ENCODE results near the gene ZNF646. TPM values are rescaled to one million over a fixed set of nuclear protein-coding genes. Genes with fewer than 3 reads are reported as not detected.
A peak's percentile ranks its signal among the peaks of the same experiment; 100 is the strongest.

Gene ZNF646
- total and polyA plus RNA-seq, 2 of the 13 experiments (the other 11 are each of a cell fraction or from before 2014, with no cell fraction given): 3.4 to 10.9 TPM

DNA sequence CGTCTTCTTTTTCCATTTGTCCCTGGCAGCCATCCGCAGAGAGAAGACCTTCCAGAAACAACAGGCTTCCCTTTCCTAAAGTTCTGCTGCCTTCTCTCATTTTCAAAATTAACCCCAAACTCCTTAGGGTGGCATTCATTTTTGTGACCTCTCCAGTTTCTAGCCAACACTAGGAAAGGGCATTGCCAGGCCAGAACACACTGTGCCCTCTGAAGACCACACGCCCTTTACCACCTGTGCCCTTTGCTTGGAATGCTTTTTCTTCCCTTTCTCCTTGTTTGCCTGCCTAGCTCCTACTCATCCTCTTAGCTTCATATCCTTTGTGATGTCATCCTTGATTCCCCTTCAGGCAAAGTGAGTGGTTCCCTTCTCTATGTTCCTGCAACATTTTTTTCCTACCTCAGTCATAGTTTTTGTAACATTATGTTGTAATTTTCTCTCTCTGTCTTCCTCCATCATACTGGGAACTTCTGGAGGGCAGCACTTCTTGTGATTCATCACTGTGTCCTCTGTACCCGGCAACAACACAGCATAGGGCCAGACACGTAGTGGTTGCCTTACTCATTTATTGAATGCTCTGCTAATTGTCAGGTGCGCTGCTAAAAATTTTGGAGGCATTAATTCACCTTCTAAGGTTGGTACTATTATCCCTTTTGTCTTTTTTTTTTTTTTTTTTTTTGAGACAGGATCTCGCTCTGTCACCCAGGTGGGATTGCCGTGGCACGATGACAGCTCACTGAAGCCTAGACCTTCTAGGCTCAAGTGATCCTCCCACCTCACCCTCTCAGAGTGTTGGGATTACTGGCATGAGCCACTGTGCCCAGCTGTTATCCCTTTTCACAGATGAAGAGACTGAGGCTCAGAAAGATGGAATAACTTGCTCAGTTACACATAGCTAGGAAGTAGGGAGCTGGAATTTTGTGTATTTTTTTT, 44.3 kb downstream of the ZNF646 start:
- POLR2A ChIA-PET: interaction anchor here (0.7 to 9.6 kb wide), 44 partner anchors 10 to 755 kb away, joined by 3 to 275 read pairs (median 5); partner anchors contain the start of genes ARMC5, BCKDK, FUS and HSD3B7
- TF ChIP-seq ZNF17 (CRISPR knock-in tag; IDR thresholded peaks at IDR 0.05): no peak
- no peak for TF ChIP-seq IRF2 (CRISPR knock-in tag; IDR thresholded peaks at IDR 0.05)
- no peak for TF ChIP-seq LCORL (IDR thresholded peaks at IDR 0.05)
- 0 out of 2 replicates have a peak, but pooled peaks have one; percentile 23 for TF ChIP-seq LCORL (CRISPR knock-in tag; IDR thresholded peaks at IDR 0.05)
- TF ChIP-seq TOE1 (CRISPR knock-in tag; IDR thresholded peaks at IDR 0.05): no peak
- TF ChIP-seq ZNF337 (CRISPR knock-in tag; IDR thresholded peaks at IDR 0.05; ENCODE audit: borderline replicate concordance, low read depth): no peak
- 0 out of 2 replicates have a peak, but pooled peaks have one; percentile 32 for TF ChIP-seq ZNF329 (CRISPR knock-in tag; IDR thresholded peaks at IDR 0.05; ENCODE audit: low read depth)
- no peak for TF ChIP-seq PCBP2 (optimal IDR thresholded peaks at IDR 0.05; ENCODE audit: low read depth, low read length, poor library complexity, severe bottlenecking)
- peak; percentile 4; the same call in 1 of the 2 replicates for TF ChIP-seq REPIN1 (CRISPR knock-in tag; IDR thresholded peaks at IDR 0.05; ENCODE audit: borderline replicate concordance, low read depth)
- TF ChIP-seq MLX (CRISPR knock-in tag; IDR thresholded peaks at IDR 0.05): no peak
- 0 out of 2 replicates have a peak, but pooled peaks have one; percentile 21 for TF ChIP-seq NCOA1 (CRISPR knock-in tag; IDR thresholded peaks at IDR 0.05)
- 0 out of 4 replicates have a peak, but pooled peaks of 1 of the 2 experiments have one; percentile 8 for TF ChIP-seq HMGXB4 (CRISPR knock-in tag; IDR thresholded peaks at IDR 0.05; ENCODE audit: borderline replicate concordance in 1 of 2, low read depth in 1 of 2)
- TF ChIP-seq ZNF557 (CRISPR knock-in tag; IDR thresholded peaks at IDR 0.05): no peak
- no peak for TF ChIP-seq ATM (IDR thresholded peaks at IDR 0.05; ENCODE audit: borderline replicate concordance)
- no peak for TF ChIP-seq ZNF12 (CRISPR knock-in tag; IDR thresholded peaks at IDR 0.05)
- no peak for TF ChIP-seq ZBTB8A (CRISPR knock-in tag; IDR thresholded peaks at IDR 0.05; ENCODE audit: borderline replicate concordance, low read depth)
- TF ChIP-seq DZIP1 (CRISPR knock-in tag; IDR thresholded peaks at IDR 0.05): 0 out of 2 replicates have a peak, but pooled peaks have one; percentile 1
- TF ChIP-seq AKAP8 (CRISPR knock-in tag; IDR thresholded peaks at IDR 0.05): no peak
- TF ChIP-seq ZNF367 (CRISPR knock-in tag; IDR thresholded peaks at IDR 0.05; ENCODE audit: borderline replicate concordance): no peak

More for the DNA sequence above, 44.3 kb downstream of the ZNF646 start:
- ATAC-seq: no peak
- no peak for DNase-seq (ENCODE audit: low spot score)
- TSS peak; percentile 48 for BruUV-seq (replicated peaks)
- H3K9ac ChIP-seq (ENCODE audit: insufficient read depth, low read depth, low read length): peak overlapping the region; percentile 77
- H4K20me1 ChIP-seq (ENCODE audit: insufficient read depth, low read length): 0 out of 2 replicates have a peak, but pooled peaks cover 3% of the 10 kb centered on the region
- H2AFZ ChIP-seq (ENCODE audit: low read length): no peak overlapping the region
- no peak for FAIRE-seq
- H3K79me2 ChIP-seq (ENCODE audit: insufficient read depth, low read length): peaks cover 18% of the 10 kb centered on the region
- peaks cover 28% of the 10 kb centered on the region for H3K4me1 ChIP-seq (ENCODE audit: insufficient read depth, low read length)
- in situ Hi-C loops (cut with HindIII; ENCODE audit: extremely low pct_ligation_motif_present, low pct_unique_long_range_greater_than_20kb) (no loop called here), intact Hi-C loops (cut with micrococcal nuclease; ENCODE audit: unreplicated experiment) (no loop called here)
- peak overlapping the region; percentile 89 for H3K4me2 ChIP-seq (ENCODE audit: low read depth, low read length)
- 66% methylated on average over 9 of the region's 9 CpGs for WGBS (ENCODE audit: low lambda C conversion rate)
- H3K36me3 ChIP-seq (replicated peaks in 1 of 2; ENCODE audit: control insufficient read depth in 1 of 2, insufficient read depth in 2 of 2, low read length in 2 of 2): peaks cover 10 to 28% of the 10 kb centered on the region in 2 experiments
- peak overlapping the region; percentile 67 to 83 (median 81) for H3K4me3 ChIP-seq (replicated peaks in 1 of 3; ENCODE audit: insufficient read depth in 1 of 3, low read depth in 2 of 3, low read length in 3 of 3)
- H3K9me3 ChIP-seq (ENCODE audit: low read length): no peaks in the 10 kb centered on the region
- no peaks in the 10 kb centered on the region; a peak in 1 of 5 replicates for H3K27me3 ChIP-seq (ENCODE audit: control insufficient read depth in 1 of 2, insufficient read depth in 2 of 2, low read length in 2 of 2)
- peak overlapping the region; percentile 70 for H3K27ac ChIP-seq (ENCODE audit: extremely low read length, insufficient read depth, low read length)
- CTCF ChIA-PET (ENCODE audit: low intra/inter-chr PET ratio, low total read pairs): no interaction called here
